ENCODE data around the gene SAMD4A.
A peak's percentile ranks its signal among the peaks of the same experiment; 100 is the strongest.

Gene SAMD4A

GRCh38 chr14:54566410-54567223, at the start of gene SAMD4A:
SAMD4A (plus strand) TSS chr14:54567128; CDS start chr14:54567917, 789 bp downstream.
- H3K4me3 ChIP-seq (replicated peaks in 1 of 2; ENCODE audit: low read depth in 2 of 2, low read length in 2 of 2): peak within 1 kb of the TSS; percentile 75 to 91
- DNase-seq (ENCODE audit: low read depth in 2 of 2): peak; percentile 88 to 95
- TF ChIP-seq CTCF (IDR thresholded peaks at IDR 0.05; ENCODE audit: low read depth, low read length): peak; percentile 50

GRCh38 chr14:54524410-54524809, 42.5 kb upstream of the SAMD4A start:
- H3K4me3 ChIP-seq (replicated peaks in 1 of 2; ENCODE audit: low read depth in 2 of 2, low read length in 2 of 2): no peak overlapping the region
- DNase-seq (ENCODE audit: low read depth in 2 of 2): no peak
- TF ChIP-seq CTCF (IDR thresholded peaks at IDR 0.05; ENCODE audit: low read depth, low read length): no peak

GRCh38 chr14:54528973-54529372, 38.0 kb upstream of the SAMD4A start:
- DNase-seq (ENCODE audit: low read depth in 2 of 2): no peak
- H3K4me3 ChIP-seq (replicated peaks in 1 of 2; ENCODE audit: low read depth in 2 of 2, low read length in 2 of 2): no peak overlapping the region
- TF ChIP-seq CTCF (IDR thresholded peaks at IDR 0.05; ENCODE audit: low read depth, low read length): no peak

- TF ChIP-seq CTCF (IDR thresholded peaks at IDR 0.05; ENCODE audit: low read depth, low read length): no peak
- peak; percentile 61 to 73 for DNase-seq (ENCODE audit: low read depth in 2 of 2)
- H3K4me3 ChIP-seq (replicated peaks in 1 of 2; ENCODE audit: low read depth in 2 of 2, low read length in 2 of 2): no peak overlapping the region
These were observed 37.1 kb upstream of the SAMD4A start for GRCh38 chr14:54529811-54530210.

- H3K4me3 ChIP-seq (replicated peaks in 1 of 2; ENCODE audit: low read depth in 2 of 2, low read length in 2 of 2): no peak overlapping the region
- TF ChIP-seq CTCF (IDR thresholded peaks at IDR 0.05; ENCODE audit: low read depth, low read length): no peak
- no peak for DNase-seq (ENCODE audit: low read depth in 2 of 2)
These were observed 34.6 kb upstream of the SAMD4A start for GRCh38 chr14:54532111-54533012.

- DNase-seq (ENCODE audit: low read depth in 2 of 2): no peak
- no peak for TF ChIP-seq CTCF (IDR thresholded peaks at IDR 0.05; ENCODE audit: low read depth, low read length)
- no peak overlapping the region for H3K4me3 ChIP-seq (replicated peaks in 1 of 2; ENCODE audit: low read depth in 2 of 2, low read length in 2 of 2)
These were observed 33.8 kb upstream of the SAMD4A start for GRCh38 chr14:54533100-54533499.
